ENCODE results near the gene TICRR.

TICRR gene

DNA sequence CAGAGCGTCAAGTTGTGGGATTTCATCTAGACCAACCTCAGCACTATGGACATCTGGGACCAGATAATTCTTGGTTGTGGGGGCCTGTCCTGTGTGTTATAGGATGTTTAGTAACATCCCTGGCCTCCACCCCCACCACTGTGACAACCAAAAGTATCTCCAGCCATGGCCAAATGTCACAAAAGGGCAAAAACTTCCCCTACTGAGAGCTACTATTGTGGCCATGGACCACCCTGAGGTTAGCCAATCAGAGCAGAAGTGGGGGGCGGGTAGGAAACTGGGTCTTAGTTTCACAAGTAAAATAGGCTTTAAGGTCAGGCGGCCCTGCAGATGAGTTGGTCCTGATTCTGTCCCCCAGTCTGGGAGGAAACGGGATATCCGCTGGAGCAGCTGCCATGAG lies 54.6 kb downstream of the TICRR start:
- Histone ChIP-seq H3K56ac (ENCODE audit: low read length) (no peak overlapping the region), H4K5ac (ENCODE audit: low read length) (no peak overlapping the region), H3K18ac (ENCODE audit: low read length) (no peak overlapping the region), H2BK5ac (ENCODE audit: low read length) (no peak overlapping the region), H3K36me3 (ENCODE audit: control insufficient read depth, insufficient read depth, low read length) (peaks cover 59% of the 10 kb centered on the region), H3K23ac (ENCODE audit: low read length) (no peak overlapping the region), H3K79me1 (ENCODE audit: low read length) (no peaks in the 10 kb centered on the region), H2BK15ac (replicated peaks; ENCODE audit: low read depth) (no peak overlapping the region), H3K4ac (ENCODE audit: low read depth, low read length) (no peak overlapping the region), H4K8ac (ENCODE audit: low read depth, low read length) (no peak overlapping the region), H2BK120ac (ENCODE audit: low read depth, low read length) (no peak overlapping the region), H3K4me2 (ENCODE audit: low read length) (no peak overlapping the region), H3K27me3 (ENCODE audit: insufficient read depth, low read length, poor library complexity) (no peaks in the 10 kb centered on the region), H3K79me2 (ENCODE audit: control insufficient read depth, insufficient read depth, low read length) (no peaks in the 10 kb centered on the region), H3K9ac (ENCODE audit: low read length) (no peak overlapping the region), H2AK5ac (ENCODE audit: low read length) (no peak overlapping the region), H3K27ac (ENCODE audit: low read depth, low read length) (no peak overlapping the region), H3K4me3 (ENCODE audit: low read length) (no peak overlapping the region), H3K4me1 (ENCODE audit: control insufficient read depth, low read depth, low read length) (no peaks in the 10 kb centered on the region)
- no peak for DNase-seq
- WGBS (ENCODE audit: extremely low coverage, insufficient coverage, low lambda C conversion rate): no CpG with 5 or more reads among the region's 5 CpGs

DNA sequence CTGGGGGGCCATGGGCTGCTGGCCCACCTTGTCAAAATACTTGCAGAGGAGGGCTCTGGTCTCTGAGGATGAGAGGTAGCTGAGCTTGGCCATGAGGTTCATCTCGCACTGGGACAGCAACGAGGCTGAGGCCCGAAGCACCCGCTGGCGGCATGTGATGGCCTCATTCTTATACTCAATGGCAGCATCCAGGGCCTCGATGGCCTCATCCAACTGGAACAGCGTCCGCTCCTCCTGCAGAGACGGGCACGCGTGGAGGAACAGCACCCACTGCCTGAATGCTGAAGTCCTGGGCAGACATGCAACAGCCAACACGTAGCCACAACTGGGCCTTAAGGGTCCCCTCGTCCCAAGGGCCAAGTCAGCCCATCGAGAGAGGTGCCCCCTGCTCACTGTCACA lies 55.0 kb downstream of the TICRR start:
- H2BK5ac ChIP-seq (ENCODE audit: low read length): no peak overlapping the region

DNA sequence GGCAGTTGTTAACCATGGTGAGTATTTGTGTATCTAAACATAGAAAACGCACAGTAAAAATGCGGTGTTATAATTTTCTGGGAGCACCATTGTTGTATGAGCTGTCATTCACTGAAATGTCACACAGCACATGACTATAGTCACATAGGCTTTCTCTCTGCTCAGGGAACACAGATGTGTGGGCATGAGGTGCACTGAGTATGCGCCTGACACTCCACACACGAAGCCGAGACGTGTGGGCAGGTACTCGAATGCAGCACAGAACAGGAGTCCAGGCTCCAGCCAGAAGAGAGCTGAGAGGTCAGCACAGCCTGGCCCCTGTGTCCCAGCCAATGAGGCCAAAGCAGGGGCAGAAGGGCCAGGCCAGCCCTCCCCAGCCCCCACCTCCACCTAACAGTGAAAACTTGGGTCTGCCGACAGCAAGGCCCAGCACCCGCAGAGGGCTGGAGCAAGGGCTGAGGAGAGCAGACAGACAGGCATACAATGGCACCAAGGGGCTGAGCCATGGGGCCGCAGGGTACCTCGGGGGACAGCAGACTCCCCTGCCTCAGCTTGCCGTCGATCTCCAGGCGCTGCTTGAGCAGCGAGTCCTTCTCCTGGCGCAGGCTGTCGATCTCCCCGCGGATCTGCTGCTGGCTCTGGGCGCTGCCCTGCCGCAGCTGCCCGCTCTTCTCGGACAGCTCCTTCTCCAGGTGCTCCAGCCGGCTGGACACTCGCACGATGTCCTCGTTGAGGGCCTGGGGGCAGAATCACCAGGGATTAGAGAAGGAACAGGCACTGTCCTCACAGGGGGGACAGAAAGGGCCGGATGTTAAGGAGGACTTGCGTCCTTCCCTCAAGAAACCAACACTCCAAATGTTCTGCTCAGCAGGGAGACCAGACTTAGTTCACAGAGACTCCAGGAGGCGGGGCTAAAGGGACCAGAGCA lies 56.0 kb downstream of the TICRR start:
- H2BK120ac ChIP-seq (ENCODE audit: low read depth, low read length): no peak overlapping the region
- no peaks in the 10 kb centered on the region for H3K79me1 ChIP-seq (ENCODE audit: low read length)
- H3K18ac ChIP-seq (ENCODE audit: low read length): no peak overlapping the region
- no peak overlapping the region for H4K5ac ChIP-seq (ENCODE audit: low read length)
- H3K4ac ChIP-seq (ENCODE audit: low read depth, low read length): no peak overlapping the region
- H3K79me2 ChIP-seq (ENCODE audit: control insufficient read depth, insufficient read depth, low read length): no peaks in the 10 kb centered on the region
- H3K9ac ChIP-seq (ENCODE audit: low read length): no peak overlapping the region
- no peak overlapping the region for H3K4me2 ChIP-seq (ENCODE audit: low read length)
- H3K4me3 ChIP-seq (ENCODE audit: low read length): no peak overlapping the region
- no peak overlapping the region for H3K27ac ChIP-seq (ENCODE audit: low read depth, low read length)
- no peak overlapping the region for H3K23ac ChIP-seq (ENCODE audit: low read length)
- no peaks in the 10 kb centered on the region for H3K4me1 ChIP-seq (ENCODE audit: control insufficient read depth, low read depth, low read length)
- H3K36me3 ChIP-seq (ENCODE audit: control insufficient read depth, insufficient read depth, low read length): peaks cover 51% of the 10 kb centered on the region
- no peak overlapping the region for H2BK15ac ChIP-seq (replicated peaks; ENCODE audit: low read depth)
- peak; percentile 18 for DNase-seq
- H2AK5ac ChIP-seq (ENCODE audit: low read length): no peak overlapping the region
- H2BK5ac ChIP-seq (ENCODE audit: low read length): no peak overlapping the region
- no peak overlapping the region for H3K56ac ChIP-seq (ENCODE audit: low read length)
- H3K27me3 ChIP-seq (ENCODE audit: insufficient read depth, low read length, poor library complexity): no peaks in the 10 kb centered on the region
- H4K8ac ChIP-seq (ENCODE audit: low read depth, low read length): no peak overlapping the region
- no CpG with 5 or more reads among the region's 30 CpGs for WGBS (ENCODE audit: extremely low coverage, insufficient coverage, low lambda C conversion rate)

More for the DNA sequence above, 55.0 kb downstream of the TICRR start:
- Histone ChIP-seq H3K79me2 (ENCODE audit: control insufficient read depth, insufficient read depth, low read length) (no peaks in the 10 kb centered on the region), H4K8ac (ENCODE audit: low read depth, low read length) (no peak overlapping the region), H3K9ac (ENCODE audit: low read length) (no peak overlapping the region), H3K18ac (ENCODE audit: low read length) (no peak overlapping the region), H2BK120ac (ENCODE audit: low read depth, low read length) (no peak overlapping the region), H3K27me3 (ENCODE audit: insufficient read depth, low read length, poor library complexity) (no peaks in the 10 kb centered on the region), H3K27ac (ENCODE audit: low read depth, low read length) (no peak overlapping the region), H2BK15ac (replicated peaks; ENCODE audit: low read depth) (no peak overlapping the region), H4K5ac (ENCODE audit: low read length) (no peak overlapping the region), H3K36me3 (ENCODE audit: control insufficient read depth, insufficient read depth, low read length) (peaks cover 59% of the 10 kb centered on the region), H3K79me1 (ENCODE audit: low read length) (no peaks in the 10 kb centered on the region), H3K4me1 (ENCODE audit: control insufficient read depth, low read depth, low read length) (no peaks in the 10 kb centered on the region), H3K4me3 (ENCODE audit: low read length) (no peak overlapping the region), H2AK5ac (ENCODE audit: low read length) (no peak overlapping the region), H3K56ac (ENCODE audit: low read length) (no peak overlapping the region), H3K23ac (ENCODE audit: low read length) (no peak overlapping the region), H3K4ac (ENCODE audit: low read depth, low read length) (no peak overlapping the region), H3K4me2 (ENCODE audit: low read length) (no peak overlapping the region)
- no peak for DNase-seq
- no CpG with 5 or more reads among the region's 14 CpGs for WGBS (ENCODE audit: extremely low coverage, insufficient coverage, low lambda C conversion rate)

DNA sequence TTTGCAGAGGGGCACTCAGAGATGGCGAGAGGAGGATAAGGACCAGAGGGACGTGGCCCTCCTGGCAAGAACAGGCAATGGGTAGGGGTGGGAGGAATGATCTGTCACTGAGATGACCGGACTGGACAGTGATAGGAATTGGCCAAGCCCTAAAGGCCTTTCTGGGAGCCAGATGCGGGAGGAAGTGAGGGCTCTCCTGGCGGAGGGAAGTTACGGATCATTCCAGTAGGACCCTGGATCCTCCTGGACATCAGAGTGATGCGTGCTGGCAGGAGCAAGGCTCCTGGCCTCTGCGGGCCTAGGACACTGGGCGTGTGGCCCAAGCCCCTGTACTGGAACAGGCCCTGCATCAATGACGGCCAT lies 56.6 kb downstream of the TICRR start:
- Histone ChIP-seq H2BK15ac (replicated peaks; ENCODE audit: low read depth) (no peak overlapping the region), H3K4me1 (ENCODE audit: control insufficient read depth, low read depth, low read length) (no peaks in the 10 kb centered on the region), H3K27me3 (ENCODE audit: insufficient read depth, low read length, poor library complexity) (no peaks in the 10 kb centered on the region), H3K79me1 (ENCODE audit: low read length) (no peaks in the 10 kb centered on the region), H3K4ac (ENCODE audit: low read depth, low read length) (no peak overlapping the region), H3K23ac (ENCODE audit: low read length) (no peak overlapping the region), H3K4me2 (ENCODE audit: low read length) (no peak overlapping the region), H2BK5ac (ENCODE audit: low read length) (no peak overlapping the region), H3K9ac (ENCODE audit: low read length) (no peak overlapping the region), H2AK5ac (ENCODE audit: low read length) (no peak overlapping the region), H3K4me3 (ENCODE audit: low read length) (no peak overlapping the region), H3K56ac (ENCODE audit: low read length) (no peak overlapping the region), H2BK120ac (ENCODE audit: low read depth, low read length) (no peak overlapping the region), H3K27ac (ENCODE audit: low read depth, low read length) (no peak overlapping the region), H4K5ac (ENCODE audit: low read length) (no peak overlapping the region), H4K8ac (ENCODE audit: low read depth, low read length) (no peak overlapping the region), H3K36me3 (ENCODE audit: control insufficient read depth, insufficient read depth, low read length) (peaks cover 46% of the 10 kb centered on the region), H3K79me2 (ENCODE audit: control insufficient read depth, insufficient read depth, low read length) (no peaks in the 10 kb centered on the region), H3K18ac (ENCODE audit: low read length) (no peak overlapping the region)
- no peak for DNase-seq
- WGBS (ENCODE audit: extremely low coverage, insufficient coverage, low lambda C conversion rate): no CpG with 5 or more reads among the region's 10 CpGs

DNA sequence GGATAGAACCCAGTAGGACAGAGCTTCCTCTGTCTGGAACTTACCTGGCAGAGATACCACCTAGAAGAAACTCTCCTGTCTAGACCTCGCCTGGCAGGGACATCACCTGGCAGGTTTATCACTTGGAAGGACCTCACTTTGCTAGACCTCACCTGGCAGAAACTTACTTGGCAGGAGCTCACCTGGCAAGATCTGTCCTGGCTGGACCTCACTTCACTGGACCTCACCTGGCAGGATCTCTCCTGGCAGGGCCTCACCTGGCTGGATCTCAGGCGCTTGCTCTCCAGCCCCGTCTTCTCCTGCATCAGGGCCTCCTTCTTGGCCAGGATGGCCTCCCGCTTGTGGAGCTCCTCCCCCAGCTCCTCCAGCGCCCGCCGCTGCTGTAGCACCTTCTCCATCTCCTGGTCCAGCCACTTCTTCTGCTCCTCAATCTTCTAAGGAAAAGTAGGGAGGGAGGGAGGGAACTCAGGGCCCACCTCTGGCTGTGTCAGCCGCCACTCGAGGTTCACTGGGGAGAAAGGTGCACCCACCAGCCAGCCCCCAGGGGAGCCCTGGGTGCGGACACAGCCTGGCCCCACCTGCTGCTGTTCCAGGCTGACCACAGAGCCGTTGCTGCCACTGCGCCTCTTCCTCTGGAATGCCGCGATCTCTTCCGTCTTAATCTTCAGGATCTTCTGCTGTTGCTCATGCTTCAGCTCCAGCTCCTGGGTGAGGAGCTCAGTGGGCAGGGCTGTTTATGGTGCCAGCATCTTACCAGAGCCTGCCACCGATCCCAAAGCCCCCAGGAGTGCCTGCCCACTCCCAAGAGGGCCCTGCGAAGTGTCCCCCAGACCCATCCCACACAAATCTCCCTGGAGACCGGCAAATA lies 57.5 kb downstream of the TICRR start:
- no peak overlapping the region for H3K4me3 ChIP-seq (ENCODE audit: low read length)
- H3K4ac ChIP-seq (ENCODE audit: low read depth, low read length): no peak overlapping the region
- no peak overlapping the region for H2BK5ac ChIP-seq (ENCODE audit: low read length)
- H3K56ac ChIP-seq (ENCODE audit: low read length): no peak overlapping the region
- H3K79me2 ChIP-seq (ENCODE audit: control insufficient read depth, insufficient read depth, low read length): no peaks in the 10 kb centered on the region
- H3K4me1 ChIP-seq (ENCODE audit: control insufficient read depth, low read depth, low read length): no peaks in the 10 kb centered on the region
- H4K8ac ChIP-seq (ENCODE audit: low read depth, low read length): no peak overlapping the region
- H3K18ac ChIP-seq (ENCODE audit: low read length): no peak overlapping the region
- H2BK15ac ChIP-seq (replicated peaks; ENCODE audit: low read depth): no peak overlapping the region
- H3K79me1 ChIP-seq (ENCODE audit: low read length): no peaks in the 10 kb centered on the region
- H2AK5ac ChIP-seq (ENCODE audit: low read length): no peak overlapping the region
- no peak overlapping the region for H2BK120ac ChIP-seq (ENCODE audit: low read depth, low read length)
- DNase-seq: no peak
- no peak overlapping the region for H4K5ac ChIP-seq (ENCODE audit: low read length)
- H3K36me3 ChIP-seq (ENCODE audit: control insufficient read depth, insufficient read depth, low read length): peaks cover 40% of the 10 kb centered on the region
- no peak overlapping the region for H3K27ac ChIP-seq (ENCODE audit: low read depth, low read length)
- H3K27me3 ChIP-seq (ENCODE audit: insufficient read depth, low read length, poor library complexity): no peaks in the 10 kb centered on the region
- WGBS (ENCODE audit: extremely low coverage, insufficient coverage, low lambda C conversion rate): no CpG with 5 or more reads among the region's 18 CpGs
- H3K9ac ChIP-seq (ENCODE audit: low read length): no peak overlapping the region
- no peak overlapping the region for H3K23ac ChIP-seq (ENCODE audit: low read length)
- no peak overlapping the region for H3K4me2 ChIP-seq (ENCODE audit: low read length)
